Parathyroid adenoma (tissue), 2 donors: ENCODE data around the gene RASAL2.

Source experiments
- H2AFZ ChIP-seq: fragments of 300-600 bp; sonication (generic); one replicate; pipeline ENCODE4 v1.7.0; 2017; ENCODE audit warnings: antibody characterized with exemption, mild to moderate bottlenecking
- H3K27ac ChIP-seq: fragments of 300-600 bp; sonication (generic); one replicate; pipeline ENCODE4 v1.7.0; 2017
- H3K27me3 ChIP-seq: fragments of 300-600 bp; sonication (generic); one replicate; pipeline ENCODE4 v1.7.0; 2017; ENCODE audit warnings: low read length; ENCODE audit not compliant: control insufficient read depth, insufficient read depth
- H3K36me3 ChIP-seq: fragments of 300-600 bp; sonication (generic); one replicate; pipeline ENCODE4 v1.7.0; 2017; ENCODE audit warnings: low read length; ENCODE audit not compliant: control insufficient read depth, insufficient read depth
- H3K4me1 ChIP-seq: fragments of 300-600 bp; sonication (generic); one replicate; pipeline ENCODE4 v1.7.0; 2017; ENCODE audit warnings: control low read depth
- H3K4me2 ChIP-seq: fragments of 300-600 bp; sonication (generic); one replicate; pipeline ENCODE4 v1.7.0; 2017; ENCODE audit warnings: low read length
- H3K4me3 ChIP-seq: fragments of 300-600 bp; sonication (generic); one replicate; pipeline ENCODE4 v1.7.0; 2017; ENCODE audit warnings: low read depth, low read length
- H3K79me2 ChIP-seq: fragments of 300-600 bp; sonication (generic); one replicate; pipeline ENCODE4 v1.7.0; 2017; ENCODE audit warnings: control low read depth
- H3K9ac ChIP-seq: fragments of 300-600 bp; sonication (generic); one replicate; pipeline ENCODE4 v1.7.0; 2017; ENCODE audit warnings: mild to moderate bottlenecking
- H3K9me3 ChIP-seq: fragments of 300-600 bp; sonication (generic); one replicate; pipeline ENCODE4 v1.7.0; 2017; ENCODE audit warnings: low read length; ENCODE audit not compliant: control insufficient read depth
- TF ChIP-seq, protein P1 (sequence below): fragments of 300-600 bp; sonication (generic); IDR thresholded peaks from one replicate; pipeline ENCODE4 v1.7.0; 2017; ENCODE audit warnings: antibody characterized with exemption, mild to moderate bottlenecking
- donor health status: primary hyperparathyroidism.

RASAL2 gene

DNA sequence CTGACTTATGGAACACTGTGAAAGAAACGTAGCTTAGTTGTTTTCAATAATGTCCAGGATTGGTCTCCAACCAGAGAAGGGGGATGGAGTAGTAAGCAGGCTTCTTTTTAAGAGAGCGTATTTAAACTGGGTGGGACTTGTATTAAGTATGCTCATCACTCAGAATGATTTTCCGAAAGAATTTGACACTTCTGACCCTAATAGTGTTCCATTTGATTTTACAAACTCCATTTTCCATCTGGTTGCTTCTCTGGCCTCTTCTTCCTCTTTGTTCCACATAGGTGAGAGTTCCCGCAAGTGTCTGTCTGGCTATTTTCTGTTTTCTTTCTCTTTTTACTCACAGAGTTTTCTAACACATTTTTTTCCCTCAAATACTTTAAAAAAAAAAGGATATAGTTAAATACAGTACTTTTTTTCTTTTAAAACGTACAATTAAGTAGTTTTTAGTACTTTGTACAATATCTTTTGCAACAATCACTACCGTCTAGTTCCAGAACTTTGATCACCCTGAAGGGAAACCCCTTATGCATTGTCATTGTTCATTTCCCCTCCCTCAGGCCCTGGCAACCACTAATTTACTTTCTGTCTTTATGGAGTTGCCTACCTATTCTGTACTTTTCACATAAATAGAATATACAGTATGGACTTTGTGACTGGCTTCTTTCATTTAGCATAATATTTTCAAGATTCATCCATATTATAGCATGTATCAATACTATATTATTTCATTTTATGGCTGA, 67.0 kb downstream of the RASAL2 start:
- Histone ChIP-seq H3K4me3 (no peak overlapping the region), H3K79me2 (no peaks in the 10 kb centered on the region), H3K4me2 (no peak overlapping the region), H3K9me3 (no peaks in the 10 kb centered on the region), H3K9ac (no peak overlapping the region), H2AFZ (no peak overlapping the region), H3K27ac (no peak overlapping the region), H3K4me1 (no peaks in the 10 kb centered on the region), H3K27me3 (no peaks in the 10 kb centered on the region), H3K36me3 (no peaks in the 10 kb centered on the region)
- TF ChIP-seq, protein P1, sequence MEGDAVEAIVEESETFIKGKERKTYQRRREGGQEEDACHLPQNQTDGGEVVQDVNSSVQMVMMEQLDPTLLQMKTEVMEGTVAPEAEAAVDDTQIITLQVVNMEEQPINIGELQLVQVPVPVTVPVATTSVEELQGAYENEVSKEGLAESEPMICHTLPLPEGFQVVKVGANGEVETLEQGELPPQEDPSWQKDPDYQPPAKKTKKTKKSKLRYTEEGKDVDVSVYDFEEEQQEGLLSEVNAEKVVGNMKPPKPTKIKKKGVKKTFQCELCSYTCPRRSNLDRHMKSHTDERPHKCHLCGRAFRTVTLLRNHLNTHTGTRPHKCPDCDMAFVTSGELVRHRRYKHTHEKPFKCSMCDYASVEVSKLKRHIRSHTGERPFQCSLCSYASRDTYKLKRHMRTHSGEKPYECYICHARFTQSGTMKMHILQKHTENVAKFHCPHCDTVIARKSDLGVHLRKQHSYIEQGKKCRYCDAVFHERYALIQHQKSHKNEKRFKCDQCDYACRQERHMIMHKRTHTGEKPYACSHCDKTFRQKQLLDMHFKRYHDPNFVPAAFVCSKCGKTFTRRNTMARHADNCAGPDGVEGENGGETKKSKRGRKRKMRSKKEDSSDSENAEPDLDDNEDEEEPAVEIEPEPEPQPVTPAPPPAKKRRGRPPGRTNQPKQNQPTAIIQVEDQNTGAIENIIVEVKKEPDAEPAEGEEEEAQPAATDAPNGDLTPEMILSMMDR, result no peak

GRCh38 chr1:178161516-178161915, 67.6 kb downstream of the RASAL2 start:
- H3K9me3 ChIP-seq, result no peaks in the 10 kb centered on the region
- TF ChIP-seq, protein P1, result no peak

GRCh38 chr1:178165196-178165595, 71.3 kb downstream of the RASAL2 start:
- H3K27ac ChIP-seq, result no peak overlapping the region
- TF ChIP-seq, protein P1, result no peak

More at GRCh38 chr1:178161516-178161915, 67.6 kb downstream of the RASAL2 start:
- no peak overlapping the region for H3K4me3 ChIP-seq
- H3K9ac ChIP-seq, result no peak overlapping the region
- no peak overlapping the region for H3K4me2 ChIP-seq
- no peaks in the 10 kb centered on the region for H3K27me3 ChIP-seq
- H3K36me3 ChIP-seq, result no peaks in the 10 kb centered on the region
- no peak overlapping the region for H3K27ac ChIP-seq
- H3K4me1 ChIP-seq, result no peaks in the 10 kb centered on the region
- H3K79me2 ChIP-seq, result no peaks in the 10 kb centered on the region
- no peak overlapping the region for H2AFZ ChIP-seq

DNA sequence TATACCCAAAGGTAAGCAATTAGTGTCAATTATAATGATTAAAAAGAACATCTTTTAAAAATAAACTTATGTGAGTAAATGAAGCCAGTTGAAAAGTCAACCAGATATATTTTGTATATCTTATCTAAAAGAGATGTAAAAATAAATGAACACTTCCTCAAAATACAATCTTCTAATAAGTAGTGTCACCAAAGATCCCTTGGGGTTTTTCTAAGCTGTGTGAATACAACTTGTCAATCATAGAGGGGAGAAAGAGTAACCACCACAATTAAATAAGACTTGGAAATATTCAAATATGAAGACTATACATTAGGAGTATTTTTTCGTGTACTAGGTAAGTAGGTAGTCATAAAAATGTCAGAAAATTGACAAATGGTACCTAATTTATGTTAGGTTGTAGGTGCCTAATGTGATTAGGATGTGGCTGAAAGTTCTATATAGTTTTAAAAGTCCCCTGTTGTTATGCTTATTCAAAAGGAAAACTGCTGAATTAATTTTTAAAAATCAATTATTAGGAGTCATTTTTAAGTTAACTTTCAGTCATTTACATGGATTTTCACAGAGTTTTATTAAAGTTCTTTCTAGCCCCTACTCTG, 72.6 kb downstream of the RASAL2 start:
- Histone ChIP-seq H3K4me3 (no peak overlapping the region), H3K4me1 (no peaks in the 10 kb centered on the region), H3K27ac (no peak overlapping the region), H3K4me2 (no peak overlapping the region), H3K79me2 (no peaks in the 10 kb centered on the region), H3K27me3 (no peaks in the 10 kb centered on the region), H3K9ac (no peak overlapping the region), H3K36me3 (no peaks in the 10 kb centered on the region), H2AFZ (no peak overlapping the region), H3K9me3 (no peaks in the 10 kb centered on the region)
- TF ChIP-seq, protein P1, result no peak

More at GRCh38 chr1:178165196-178165595, 71.3 kb downstream of the RASAL2 start:
- Histone ChIP-seq H3K27me3 (no peaks in the 10 kb centered on the region), H3K9me3 (no peaks in the 10 kb centered on the region), H3K9ac (no peak overlapping the region), H3K4me1 (no peaks in the 10 kb centered on the region), H2AFZ (no peak overlapping the region), H3K79me2 (no peaks in the 10 kb centered on the region), H3K4me3 (no peak overlapping the region), H3K4me2 (no peak overlapping the region), H3K36me3 (no peaks in the 10 kb centered on the region)

DNA sequence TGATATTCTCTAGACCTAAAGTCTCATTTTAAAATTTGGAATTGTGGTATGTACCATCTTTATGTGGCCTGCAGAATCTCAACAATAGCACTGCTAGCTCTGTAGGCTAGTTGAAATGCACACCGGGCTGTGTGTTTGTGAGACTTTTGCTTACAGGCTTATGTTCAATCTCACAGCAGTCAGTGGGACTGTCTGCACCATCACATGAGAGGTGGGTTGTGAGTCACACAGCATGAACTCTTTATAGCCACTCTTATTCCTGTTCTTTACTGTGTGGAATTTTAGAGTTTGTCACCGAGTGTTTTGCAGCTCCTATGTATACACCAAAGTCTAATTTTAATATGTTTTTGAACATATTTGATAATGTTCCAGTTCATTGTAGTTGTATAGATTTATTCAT, 74.6 kb downstream of the RASAL2 start:
- Histone ChIP-seq H3K9ac (no peak overlapping the region), H3K36me3 (no peaks in the 10 kb centered on the region)

More for the DNA sequence above, 74.6 kb downstream of the RASAL2 start:
- no peaks in the 10 kb centered on the region for H3K9me3 ChIP-seq
- no peaks in the 10 kb centered on the region for H3K79me2 ChIP-seq
- no peak overlapping the region for H3K4me3 ChIP-seq
- H3K4me1 ChIP-seq, result no peaks in the 10 kb centered on the region
- no peak overlapping the region for H2AFZ ChIP-seq
- no peak overlapping the region for H3K27ac ChIP-seq
- TF ChIP-seq, protein P1, result no peak
- H3K4me2 ChIP-seq, result no peak overlapping the region
- H3K27me3 ChIP-seq, result no peaks in the 10 kb centered on the region
